ENCODE measurements around the gene CAPN10.

DNA sequence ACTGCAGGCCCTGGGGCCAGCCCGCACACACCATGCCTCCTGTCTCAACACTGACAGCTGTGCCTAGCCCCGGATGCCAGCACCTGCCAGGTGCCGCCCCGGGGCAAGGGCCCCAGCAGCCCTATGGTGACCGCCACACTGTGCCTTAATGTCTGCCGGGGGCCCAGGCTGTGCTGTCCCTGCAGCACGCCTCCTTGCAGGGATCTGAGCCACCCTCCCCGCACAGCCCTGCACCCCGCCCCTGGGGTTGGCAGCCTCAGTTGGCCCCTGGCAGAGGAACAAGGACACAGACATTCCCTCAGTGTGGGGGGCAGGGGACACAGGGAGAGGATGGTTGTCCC lies 8.5 kb upstream of the CAPN10 start:
- TF ChIP-seq EZH2 (IDR thresholded peaks at IDR 0.05; ENCODE audit: insufficient read depth, poor library complexity, severe bottlenecking) = no peak
- no peak for TF ChIP-seq EZH2phosphoT487 (IDR thresholded peaks at IDR 0.05; ENCODE audit: insufficient read depth, low read depth)

All from GM23248 (cell line).